ENCODE measurements around the gene SIN3B. TPM values are rescaled to one million over a fixed set of nuclear protein-coding genes. Genes with fewer than 3 reads are reported as not detected.

The SIN3B gene
- total and polyA plus RNA-seq, 2 of the 13 experiments (the other 11 are each of a cell fraction or from before 2014, with no cell fraction given), result 12.9 to 25.7 TPM

- TF ChIP-seq, protein P1, sequence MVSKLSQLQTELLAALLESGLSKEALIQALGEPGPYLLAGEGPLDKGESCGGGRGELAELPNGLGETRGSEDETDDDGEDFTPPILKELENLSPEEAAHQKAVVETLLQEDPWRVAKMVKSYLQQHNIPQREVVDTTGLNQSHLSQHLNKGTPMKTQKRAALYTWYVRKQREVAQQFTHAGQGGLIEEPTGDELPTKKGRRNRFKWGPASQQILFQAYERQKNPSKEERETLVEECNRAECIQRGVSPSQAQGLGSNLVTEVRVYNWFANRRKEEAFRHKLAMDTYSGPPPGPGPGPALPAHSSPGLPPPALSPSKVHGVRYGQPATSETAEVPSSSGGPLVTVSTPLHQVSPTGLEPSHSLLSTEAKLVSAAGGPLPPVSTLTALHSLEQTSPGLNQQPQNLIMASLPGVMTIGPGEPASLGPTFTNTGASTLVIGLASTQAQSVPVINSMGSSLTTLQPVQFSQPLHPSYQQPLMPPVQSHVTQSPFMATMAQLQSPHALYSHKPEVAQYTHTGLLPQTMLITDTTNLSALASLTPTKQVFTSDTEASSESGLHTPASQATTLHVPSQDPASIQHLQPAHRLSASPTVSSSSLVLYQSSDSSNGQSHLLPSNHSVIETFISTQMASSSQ (IDR thresholded peaks at IDR 0.05; ENCODE audit: low read depth), result no peak
- TF ChIP-seq, protein P1 (CRISPR knock-in tag; IDR thresholded peaks at IDR 0.05; ENCODE audit: borderline replicate concordance), result no peak
- TF ChIP-seq ZNF781 (CRISPR knock-in tag; IDR thresholded peaks at IDR 0.05; ENCODE audit: borderline replicate concordance, not compliant biosample characterization), result no peak
- no peak for TF ChIP-seq ELF1 (CRISPR knock-in tag; IDR thresholded peaks at IDR 0.05)
- TF ChIP-seq ZBTB42 (CRISPR knock-in tag; IDR thresholded peaks at IDR 0.05), result no peak
Measured at GRCh38 chr19:16790051-16790450, 39.1 kb upstream of the SIN3B start (continued).

- in situ Hi-C loops (cut with HindIII; ENCODE audit: extremely low pct_ligation_motif_present, low pct_unique_long_range_greater_than_20kb), result no loop called here
- TF ChIP-seq, protein P2, sequence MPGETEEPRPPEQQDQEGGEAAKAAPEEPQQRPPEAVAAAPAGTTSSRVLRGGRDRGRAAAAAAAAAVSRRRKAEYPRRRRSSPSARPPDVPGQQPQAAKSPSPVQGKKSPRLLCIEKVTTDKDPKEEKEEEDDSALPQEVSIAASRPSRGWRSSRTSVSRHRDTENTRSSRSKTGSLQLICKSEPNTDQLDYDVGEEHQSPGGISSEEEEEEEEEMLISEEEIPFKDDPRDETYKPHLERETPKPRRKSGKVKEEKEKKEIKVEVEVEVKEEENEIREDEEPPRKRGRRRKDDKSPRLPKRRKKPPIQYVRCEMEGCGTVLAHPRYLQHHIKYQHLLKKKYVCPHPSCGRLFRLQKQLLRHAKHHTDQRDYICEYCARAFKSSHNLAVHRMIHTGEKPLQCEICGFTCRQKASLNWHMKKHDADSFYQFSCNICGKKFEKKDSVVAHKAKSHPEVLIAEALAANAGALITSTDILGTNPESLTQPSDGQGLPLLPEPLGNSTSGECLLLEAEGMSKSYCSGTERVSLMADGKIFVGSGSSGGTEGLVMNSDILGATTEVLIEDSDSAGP (CRISPR knock-in tag; IDR thresholded peaks at IDR 0.05; ENCODE audit: borderline replicate concordance), result no peak
- TF ChIP-seq NFKBIZ (CRISPR knock-in tag; IDR thresholded peaks at IDR 0.05) (no peak), SOX13 (IDR thresholded peaks at IDR 0.05) (no peak), SOX13 (CRISPR knock-in tag; conservative IDR thresholded peaks at IDR 0.05 in 1 of 2, IDR thresholded peaks at IDR 0.05 in 1 of 2) (no peak), ZSCAN9 (CRISPR knock-in tag; IDR thresholded peaks at IDR 0.05; ENCODE audit: borderline replicate concordance) (no peak), ERF (CRISPR knock-in tag; IDR thresholded peaks at IDR 0.05) (no peak), ZNF124 (CRISPR knock-in tag; IDR thresholded peaks at IDR 0.05) (no peak), ZBTB2 (CRISPR knock-in tag; IDR thresholded peaks at IDR 0.05; ENCODE audit: low read depth) (no peak)
- TF ChIP-seq, protein P3, sequence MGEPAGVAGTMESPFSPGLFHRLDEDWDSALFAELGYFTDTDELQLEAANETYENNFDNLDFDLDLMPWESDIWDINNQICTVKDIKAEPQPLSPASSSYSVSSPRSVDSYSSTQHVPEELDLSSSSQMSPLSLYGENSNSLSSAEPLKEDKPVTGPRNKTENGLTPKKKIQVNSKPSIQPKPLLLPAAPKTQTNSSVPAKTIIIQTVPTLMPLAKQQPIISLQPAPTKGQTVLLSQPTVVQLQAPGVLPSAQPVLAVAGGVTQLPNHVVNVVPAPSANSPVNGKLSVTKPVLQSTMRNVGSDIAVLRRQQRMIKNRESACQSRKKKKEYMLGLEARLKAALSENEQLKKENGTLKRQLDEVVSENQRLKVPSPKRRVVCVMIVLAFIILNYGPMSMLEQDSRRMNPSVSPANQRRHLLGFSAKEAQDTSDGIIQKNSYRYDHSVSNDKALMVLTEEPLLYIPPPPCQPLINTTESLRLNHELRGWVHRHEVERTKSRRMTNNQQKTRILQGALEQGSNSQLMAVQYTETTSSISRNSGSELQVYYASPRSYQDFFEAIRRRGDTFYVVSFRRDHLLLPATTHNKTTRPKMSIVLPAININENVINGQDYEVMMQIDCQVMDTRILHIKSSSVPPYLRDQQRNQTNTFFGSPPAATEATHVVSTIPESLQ (CRISPR knock-in tag; conservative IDR thresholded peaks at IDR 0.05), result no peak
Measured at GRCh38 chr19:16791942-16792341, 37.3 kb upstream of the SIN3B start.

More at GRCh38 chr19:16791942-16792341, 37.3 kb upstream of the SIN3B start:
- Histone ChIP-seq H3K4me2 (ENCODE audit: low read depth, low read length) (no peak overlapping the region), H3K9me3 (ENCODE audit: low read length) (peaks cover 19% of the 10 kb centered on the region), H3K27ac (ENCODE audit: extremely low read length, insufficient read depth, low read length) (no peak overlapping the region), H3K4me3 (replicated peaks in 1 of 3; ENCODE audit: insufficient read depth in 1 of 3, low read depth in 2 of 3, low read length in 3 of 3) (no peak overlapping the region), H2AFZ (ENCODE audit: low read length) (no peak overlapping the region), H3K36me3 (replicated peaks in 1 of 2; ENCODE audit: control insufficient read depth in 1 of 2, insufficient read depth in 2 of 2, low read length in 2 of 2) (no peaks in the 10 kb centered on the region), H3K4me1 (ENCODE audit: insufficient read depth, low read length) (no peaks in the 10 kb centered on the region), H4K20me1 (ENCODE audit: insufficient read depth, low read length) (no peaks in the 10 kb centered on the region), H3K79me2 (ENCODE audit: insufficient read depth, low read length) (no peaks in the 10 kb centered on the region), H3K27me3 (ENCODE audit: control insufficient read depth in 1 of 2, insufficient read depth in 2 of 2, low read length in 2 of 2) (no peaks in the 10 kb centered on the region), H3K9ac (ENCODE audit: insufficient read depth, low read depth, low read length) (no peak overlapping the region)
- FAIRE-seq (no peak), ATAC-seq (no peak), DNase-seq (ENCODE audit: low spot score) (no peak)
- ChIA-PET POLR2A (no interaction called here), CTCF (ENCODE audit: low intra/inter-chr PET ratio, low total read pairs) (no interaction called here)
- WGBS (ENCODE audit: low lambda C conversion rate), result 58% methylated on average over 8 of the region's 10 CpGs
- intact Hi-C loops (cut with micrococcal nuclease; ENCODE audit: unreplicated experiment), result no loop called here
- no TSS peak for BruUV-seq (replicated peaks)
